HG03097 (cell line): ENCODE results near the gene POU4F2.
"Not testable (repeated sequence)": the region's sequence is repeated elsewhere in the genome, so short reads cannot be mapped to it uniquely, and the experiment has no call there.

Source experiments
- ATAC-seq: cut with Tn5 transposase; IDR thresholded peaks from one replicate; pipeline ENCODE4 v1.9.1; 2021; ENCODE audit not compliant: unreplicated experiment, low FRiP score

Gene POU4F2

DNA sequence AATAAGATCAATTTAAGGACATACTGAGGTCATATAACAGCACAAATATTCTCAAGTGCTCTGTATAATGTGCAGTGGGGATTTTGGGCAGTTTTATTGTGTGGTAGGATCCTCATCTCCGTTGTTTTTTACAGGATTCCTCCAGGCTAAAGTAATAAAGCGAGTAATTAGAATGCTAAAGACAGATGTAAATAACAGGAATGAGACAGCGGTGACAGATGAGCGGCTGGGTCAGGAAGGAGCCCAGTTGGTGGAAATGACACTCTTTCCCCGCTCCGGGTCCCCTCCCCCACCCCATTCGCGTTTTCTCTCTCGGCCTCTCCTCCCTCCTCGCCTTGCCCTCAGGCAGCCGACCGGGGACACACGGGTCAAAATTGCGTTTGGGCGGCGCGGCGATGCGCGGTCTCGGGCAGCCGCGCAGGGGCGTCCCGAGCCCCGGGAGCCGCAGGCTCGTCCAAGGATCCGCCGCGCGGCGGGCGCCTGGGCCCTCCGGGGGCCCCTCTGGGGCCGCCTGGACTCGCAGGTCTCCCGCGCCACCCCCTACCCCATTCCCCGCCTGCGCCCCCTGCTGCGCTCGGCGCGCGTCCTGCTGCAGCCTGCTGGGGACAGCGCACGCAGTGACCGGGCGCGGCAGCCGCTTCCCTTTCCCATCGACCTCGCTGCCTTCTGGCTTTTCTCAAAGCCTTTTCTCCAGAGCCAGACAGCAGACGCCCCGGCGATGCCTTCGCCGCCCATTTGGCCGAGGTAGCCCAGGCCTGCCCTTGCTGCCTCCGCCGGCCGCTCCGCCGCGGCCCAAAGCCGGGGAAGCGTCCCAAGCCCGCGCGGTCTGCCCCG, 16.2 kb downstream of the POU4F2 start:
- no peak for ATAC-seq

DNA sequence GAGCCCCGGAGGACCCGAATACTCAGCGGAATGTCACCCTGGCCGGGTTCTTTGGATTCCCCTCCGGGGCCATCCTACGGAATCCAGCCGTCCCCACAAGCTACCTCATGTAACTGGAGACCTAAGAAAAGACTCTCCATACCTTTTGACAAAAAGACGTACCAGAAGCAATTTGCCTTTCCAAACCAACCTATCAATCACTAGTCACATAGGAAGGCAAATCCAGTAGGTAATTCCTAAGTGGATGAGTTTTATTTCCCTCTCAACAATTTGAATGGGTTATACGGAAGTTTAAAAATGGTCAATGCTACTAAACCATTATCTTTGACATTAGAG, 16.8 kb downstream of the POU4F2 start:
- no peak for ATAC-seq

GRCh38 chr4:146661367-146661766, 22.7 kb downstream of the POU4F2 start:
- ATAC-seq: no peak

DNA sequence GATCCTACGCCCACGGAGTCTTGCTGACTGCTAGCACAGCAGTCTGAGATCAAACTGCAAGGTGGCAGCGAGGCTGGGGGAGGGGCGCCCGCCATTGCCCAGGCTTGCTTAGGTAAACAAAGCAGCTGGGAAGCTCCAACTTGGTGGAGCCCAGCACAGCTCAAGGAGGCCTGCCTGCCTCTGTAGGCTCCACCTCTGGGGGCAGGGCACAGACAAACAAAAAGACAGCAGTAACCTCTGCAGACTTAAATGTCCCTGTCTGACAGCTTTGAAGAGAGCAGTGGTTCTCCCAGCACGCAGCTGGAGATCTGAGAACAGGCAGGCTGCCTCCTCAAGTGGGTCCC, 25.2 kb downstream of the POU4F2 start:
- not testable (repeated sequence) for ATAC-seq

- no peak for ATAC-seq
These were observed 36.3 kb downstream of the POU4F2 start for GRCh38 chr4:146674829-146675570.
